Kidney (tissue), 14 donors: ENCODE results near the gene SLC41A3. TPM values are rescaled to one million over a fixed set of nuclear protein-coding genes. Genes with fewer than 3 reads are reported as not detected.
"Not testable (repeated sequence)": the region's sequence is repeated elsewhere in the genome, so short reads cannot be mapped to it uniquely, and the experiment has no call there.

Source experiments
- DNase-seq, 5 donors: peaks; one replicate each; pipeline ENCODE4 v3.0.0-alpha.2; 2013 to 2020
- FAIRE-seq: peaks from 2 replicates; lab custom pipeline; 2012; peaks lifted over from hg19 to GRCh38; lab: Jason Lieb, UNC
- H3K27ac ChIP-seq, 2 donors: one replicate each; pipeline ENCODE4 v1.7.0; 2013; ENCODE audit warnings: low read depth in 2 of 2, low read length in 2 of 2, inconsistent platforms in 1 of 2
- H3K27me3 ChIP-seq: one replicate; pipeline ENCODE4 v1.7.1; 2013; ENCODE audit warnings: low read length, inconsistent platforms; ENCODE audit not compliant: control insufficient read depth, insufficient read depth
- H3K36me3 ChIP-seq, 3 donors: one replicate each; pipeline versions ENCODE4 v1.7.0 to v1.7.1; 2013; ENCODE audit warnings: low read length in 3 of 3, control low read depth in 1 of 3, inconsistent platforms in 1 of 3; ENCODE audit not compliant: insufficient read depth in 3 of 3, control insufficient read depth in 2 of 3
- H3K4me1 ChIP-seq, 3 donors: one replicate each; pipeline versions ENCODE4 v1.7.0 to v1.7.1; 2013; ENCODE audit warnings: low read length in 3 of 3, inconsistent platforms in 1 of 3, low read depth in 1 of 3; ENCODE audit not compliant: control insufficient read depth in 2 of 3, insufficient read depth in 2 of 3
- H3K4me3 ChIP-seq, 3 donors: one replicate each; pipeline versions ENCODE4 v1.7.0 to v1.8.1; 2013; ENCODE audit warnings: low read length in 3 of 3, control low read depth in 1 of 3, inconsistent platforms in 1 of 3
- H3K9ac ChIP-seq, 3 donors: one replicate each; pipeline versions ENCODE4 v1.7.0 to v1.7.1; 2013; ENCODE audit warnings: low read length in 3 of 3, control low read depth in 1 of 3, inconsistent platforms in 1 of 3
- H3K9me3 ChIP-seq, 3 donors: one replicate each; pipeline versions ENCODE4 v1.7.0 to v1.7.1; 2013; ENCODE audit warnings: low read length in 3 of 3, control low read depth in 1 of 3, inconsistent platforms in 1 of 3; ENCODE audit not compliant: control insufficient read depth in 2 of 3, insufficient read depth in 1 of 3
- intact Hi-C: fragments of 100-400 bp; cut with DNase I; formaldehyde crosslinking; loops from one replicate; pipeline ENCODE4 v1.11.1; 2022
- polyA plus RNA-seq: library from polyadenylated mRNA; stranded (reverse); fragments of 350-450 nt; fragmentation: Illumina TruSeq; extraction: RNeasy Lipid Tissue Mini Kit (QIAGEN cat#74804); gene quantifications from one replicate; pipeline ENCODE4 v1.2.3, GENCODE V29; 2014; ENCODE audit warnings: low read depth, low replicate concordance; ENCODE audit not compliant: insufficient read depth
- total RNA-seq: library from RNA; stranded (reverse); fragmentation: NEBNext Ultra II Directional; extraction: Animal tissue kit (Norgen Biotek cat#: 25700); gene quantifications from one replicate; pipeline ENCODE4 v1.2.1, GENCODE V29; 2021
- TF ChIP-seq, protein P1 (sequence below): IDR thresholded peaks from 3 replicates; pipeline ENCODE4 v1.5.1; 2012; ENCODE audit warnings: mild to moderate bottlenecking, moderate library complexity, borderline replicate concordance; ENCODE audit not compliant: insufficient read depth; ENCODE audit errors: extremely low read depth
- donor health status: control.
- donor health status: control.
- donor health status: control.
- donor health status: control.
- donor health status: control.
- donor health status: DM: yes; HTN: yes; CAD: no.
- donor health status: Normal renal cell carcinoma (clear cell type).

Gene SLC41A3
- total and polyA plus RNA-seq, 2 donors from 2014 or later, result 31.6 to 74.3 TPM

DNA sequence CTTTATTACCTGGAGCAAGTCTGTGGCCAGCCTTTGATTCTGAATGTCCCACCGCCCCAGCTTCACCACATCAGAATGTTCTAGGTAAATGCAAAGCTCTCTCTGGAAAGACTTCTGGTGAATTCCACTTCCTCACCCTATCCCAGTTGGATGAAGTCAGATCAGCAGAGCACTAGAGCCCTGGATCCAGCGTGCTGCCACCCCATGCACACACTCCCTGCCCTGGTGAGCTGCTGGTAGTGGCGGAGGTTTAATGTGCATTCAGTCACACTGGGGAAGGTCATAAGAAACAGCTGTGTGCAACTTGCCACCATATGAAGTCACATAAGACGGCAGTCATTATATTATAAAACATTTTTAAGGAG is 16.3 kb upstream of the SLC41A3 start:
- Histone ChIP-seq H3K4me3 (no peak overlapping the region), H3K4me1 (no peaks in the 10 kb centered on the region), H3K9me3 (no peaks in the 10 kb centered on the region), H3K36me3 (peaks cover 0 to 29% (median 8%) of the 10 kb centered on the region in 3 donors), H3K9ac (no peak overlapping the region), H3K27me3 (no peaks in the 10 kb centered on the region), H3K27ac (no peak overlapping the region)
- DNase-seq (no peak), FAIRE-seq (no peak)
- intact Hi-C loops, result no loop called here
- TF ChIP-seq, protein P1, sequence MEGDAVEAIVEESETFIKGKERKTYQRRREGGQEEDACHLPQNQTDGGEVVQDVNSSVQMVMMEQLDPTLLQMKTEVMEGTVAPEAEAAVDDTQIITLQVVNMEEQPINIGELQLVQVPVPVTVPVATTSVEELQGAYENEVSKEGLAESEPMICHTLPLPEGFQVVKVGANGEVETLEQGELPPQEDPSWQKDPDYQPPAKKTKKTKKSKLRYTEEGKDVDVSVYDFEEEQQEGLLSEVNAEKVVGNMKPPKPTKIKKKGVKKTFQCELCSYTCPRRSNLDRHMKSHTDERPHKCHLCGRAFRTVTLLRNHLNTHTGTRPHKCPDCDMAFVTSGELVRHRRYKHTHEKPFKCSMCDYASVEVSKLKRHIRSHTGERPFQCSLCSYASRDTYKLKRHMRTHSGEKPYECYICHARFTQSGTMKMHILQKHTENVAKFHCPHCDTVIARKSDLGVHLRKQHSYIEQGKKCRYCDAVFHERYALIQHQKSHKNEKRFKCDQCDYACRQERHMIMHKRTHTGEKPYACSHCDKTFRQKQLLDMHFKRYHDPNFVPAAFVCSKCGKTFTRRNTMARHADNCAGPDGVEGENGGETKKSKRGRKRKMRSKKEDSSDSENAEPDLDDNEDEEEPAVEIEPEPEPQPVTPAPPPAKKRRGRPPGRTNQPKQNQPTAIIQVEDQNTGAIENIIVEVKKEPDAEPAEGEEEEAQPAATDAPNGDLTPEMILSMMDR, result no peak

DNA sequence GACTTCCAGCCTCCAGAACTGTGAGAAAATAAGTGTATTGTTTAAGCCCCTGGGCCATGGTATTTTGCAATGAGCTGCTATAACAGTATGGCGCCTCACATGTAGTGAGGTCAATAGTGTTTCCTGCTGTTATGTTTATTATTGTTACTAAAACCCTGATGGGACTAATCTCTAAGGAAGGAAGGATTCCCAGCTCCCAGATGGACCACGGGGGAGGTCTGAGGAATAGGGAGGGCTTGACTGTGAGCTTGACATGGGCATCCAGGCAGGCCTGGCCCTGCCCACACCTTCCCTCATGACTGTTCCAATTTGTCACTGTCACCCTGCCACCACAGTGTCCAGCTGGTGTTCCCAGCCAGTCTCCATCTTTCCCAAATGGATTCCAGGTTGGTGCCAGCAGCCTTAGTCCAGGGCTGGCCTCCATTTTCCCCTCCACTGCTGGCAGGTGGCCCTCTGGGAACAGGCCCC is 14.5 kb upstream of the SLC41A3 start:
- FAIRE-seq (no peak), DNase-seq (no peak)
- intact Hi-C loops, result no loop called here

GRCh38 chr3:126097801-126098200 is 13.9 kb upstream of the SLC41A3 start:
- H3K4me1 ChIP-seq, result no peaks in the 10 kb centered on the region
- peaks cover 0 to 7% (median under 1%) of the 10 kb centered on the region in 3 donors for H3K36me3 ChIP-seq
- FAIRE-seq (no peak), DNase-seq (no peak)
- H3K27ac ChIP-seq, result no peak overlapping the region
- H3K4me3 ChIP-seq, result no peak overlapping the region
- H3K27me3 ChIP-seq, result no peaks in the 10 kb centered on the region
- H3K9me3 ChIP-seq, result no peaks in the 10 kb centered on the region
- intact Hi-C loops, result no loop called here
- TF ChIP-seq, protein P1, result no peak
- H3K9ac ChIP-seq, result no peak overlapping the region

More for the DNA sequence above, 14.5 kb upstream of the SLC41A3 start:
- TF ChIP-seq, protein P1, result no peak
- Histone ChIP-seq H3K4me1 (no peaks in the 10 kb centered on the region), H3K9me3 (no peaks in the 10 kb centered on the region), H3K36me3 (peaks cover 0 to 14% (median 5%) of the 10 kb centered on the region in 3 donors), H3K4me3 (no peak overlapping the region), H3K9ac (no peak overlapping the region), H3K27ac (no peak overlapping the region), H3K27me3 (no peaks in the 10 kb centered on the region)

GRCh38 chr3:126096274-126096673 is 12.3 kb upstream of the SLC41A3 start:
- H3K27ac ChIP-seq, H3K27me3 ChIP-seq, H3K4me3 ChIP-seq, intact Hi-C loops, H3K9ac ChIP-seq, FAIRE-seq, DNase-seq, H3K9me3 ChIP-seq, H3K36me3 ChIP-seq, H3K4me1 ChIP-seq: not testable (repeated sequence)

- H3K9ac ChIP-seq, H3K4me3 ChIP-seq, H3K9me3 ChIP-seq, FAIRE-seq, H3K36me3 ChIP-seq, H3K27ac ChIP-seq, DNase-seq, H3K4me1 ChIP-seq, intact Hi-C loops, H3K27me3 ChIP-seq: not testable (repeated sequence)
Measured at GRCh38 chr3:126092128-126092527, 8.2 kb upstream of the SLC41A3 start.
